Fibroblast of lung (primary cell): Measurements from ENCODE around the gene SH3BGRL2.

Experiments used
- CTCF ChIP-seq, 2 donors: IDR thresholded peaks in 1 of 2; conservative IDR thresholded peaks in 1 of 2; 1 replicate in 1 of 2; 2 replicates in 1 of 2; pipeline ENCODE4 v1.5.1; 2011 to 2012; ENCODE audit warnings: low read length in 2 of 2, control low read depth in 1 of 2, inconsistent platforms in 1 of 2, low read depth in 1 of 2, mild to moderate bottlenecking in 1 of 2
- EZH2 ChIP-seq: IDR thresholded peaks from 2 replicates; pipeline ENCODE4 v1.5.1; 2012; ENCODE audit warnings: low read length, control low read depth, mild to moderate bottlenecking; ENCODE audit errors: missing control alignments

GRCh38 chr6:79742030-79742429, 110.9 kb downstream of the SH3BGRL2 start:
- TF ChIP-seq EZH2 (no peak), CTCF (conservative IDR thresholded peaks at IDR 0.05 in 1 of 2, IDR thresholded peaks at IDR 0.05 in 1 of 2; ENCODE audit: low read depth in 1 of 2, low read length in 2 of 2) (no peak)
